CD4-positive, alpha-beta memory T cell (primary cell): ENCODE measurements around the gene WNT8B. TPM values are rescaled to one million over a fixed set of nuclear protein-coding genes. Genes with fewer than 3 reads are reported as not detected.

Experiments used
- CTCF ChIA-PET: fragments of 350-600 bp; sonication (Branson Sonifier 250); formaldehyde crosslinking; loops from one replicate; lab custom pipeline; 2021; ENCODE audit warnings: inconsistent platforms; ENCODE audit not compliant: partially characterized antibody; lab: Charles Lee
- POLR2A ChIA-PET: fragments of 350-600 bp; sonication (Branson Sonifier 250); formaldehyde crosslinking; loops from one replicate; lab custom pipeline; 2021; ENCODE audit not compliant: partially characterized antibody; lab: Charles Lee
- DNase-seq, 5 donors: peaks; one replicate each; pipeline versions ENCODE4 v3.0.0 to v3.0.0-alpha.2; 2020 to 2022; ENCODE audit warnings: mixed read lengths in 1 of 5
- H3K27ac ChIP-seq: one replicate; pipeline ENCODE4 v1.7.0; 2013; ENCODE audit warnings: low read depth, low read length
- H3K27me3 ChIP-seq: 2 replicates; pipeline ENCODE4 v1.7.0; 2013; ENCODE audit warnings: mild to moderate bottlenecking, low read length, moderate library complexity; ENCODE audit not compliant: insufficient read depth
- H3K36me3 ChIP-seq: 2 replicates; pipeline ENCODE4 v1.7.0; 2013; ENCODE audit warnings: mild to moderate bottlenecking, low read length, moderate library complexity; ENCODE audit not compliant: insufficient read depth
- H3K4me1 ChIP-seq: 2 replicates; pipeline ENCODE4 v1.7.0; 2013; ENCODE audit warnings: mild to moderate bottlenecking, low read length, moderate library complexity; ENCODE audit not compliant: insufficient read depth
- H3K4me3 ChIP-seq, 2 donors: one replicate each; pipeline ENCODE4 v1.7.0; 2013; ENCODE audit warnings: low read length in 2 of 2, mild to moderate bottlenecking in 1 of 2
- H3K9me3 ChIP-seq, 2 donors: one replicate each; pipeline ENCODE4 v1.7.0; 2013; ENCODE audit warnings: low read length in 2 of 2, control low read depth in 1 of 2; ENCODE audit not compliant: control insufficient read depth in 1 of 2
- H3K27ac Mint-ChIP-seq, 7 donors: one replicate each; pipeline ENCODE4 v1.8.0; 2020 to 2021; ENCODE audit warnings: mixed read lengths in 7 of 7, mild to moderate bottlenecking in 6 of 7, inconsistent platforms in 3 of 7, moderate library complexity in 3 of 7
- H3K27me3 Mint-ChIP-seq, 2 donors: one replicate each; pipeline ENCODE4 v1.8.0; 2020 to 2021; ENCODE audit warnings: mixed read lengths in 2 of 2
- H3K36me3 Mint-ChIP-seq, 2 donors: one replicate each; pipeline ENCODE4 v1.8.0; 2020 to 2021; ENCODE audit warnings: mixed read lengths in 2 of 2, inconsistent platforms in 1 of 2, mild to moderate bottlenecking in 1 of 2
- H3K4me1 Mint-ChIP-seq, 4 donors: one replicate each; pipeline ENCODE4 v1.8.0; 2020 to 2021; ENCODE audit warnings: mixed read lengths in 4 of 4, mild to moderate bottlenecking in 1 of 4
- H3K4me3 Mint-ChIP-seq, 8 donors: one replicate each; pipeline ENCODE4 v1.8.0; 2020 to 2021; ENCODE audit warnings: mixed read lengths in 8 of 8, mild to moderate bottlenecking in 7 of 8, moderate library complexity in 6 of 8, inconsistent platforms in 3 of 8
- H3K9me3 Mint-ChIP-seq, 8 donors: one replicate each; pipeline ENCODE4 v1.8.0; 2020 to 2021; ENCODE audit warnings: mixed read lengths in 8 of 8, mild to moderate bottlenecking in 5 of 8, inconsistent platforms in 3 of 8, moderate library complexity in 1 of 8
- intact Hi-C: fragments of 100-400 bp; cut with micrococcal nuclease; formaldehyde crosslinking; loops from one replicate; pipeline ENCODE4 v1.15.1; 2023
- polyA plus RNA-seq, 2 donors: library from polyadenylated mRNA; unstranded; fragments of 300-500 nt; fragmentation: Illumina TruSeq; gene quantifications; one replicate each; pipeline ENCODE4 v1.2.3, GENCODE V29; 2021
- total RNA-seq, 2 experiments: library from RNA; stranded (reverse); gene quantifications; one replicate each; pipeline ENCODE4 v1.2.3, GENCODE V29; 2021

WNT8B gene
- total and polyA plus RNA-seq, 4 experiments from 2014 or later = not detected

DNA sequence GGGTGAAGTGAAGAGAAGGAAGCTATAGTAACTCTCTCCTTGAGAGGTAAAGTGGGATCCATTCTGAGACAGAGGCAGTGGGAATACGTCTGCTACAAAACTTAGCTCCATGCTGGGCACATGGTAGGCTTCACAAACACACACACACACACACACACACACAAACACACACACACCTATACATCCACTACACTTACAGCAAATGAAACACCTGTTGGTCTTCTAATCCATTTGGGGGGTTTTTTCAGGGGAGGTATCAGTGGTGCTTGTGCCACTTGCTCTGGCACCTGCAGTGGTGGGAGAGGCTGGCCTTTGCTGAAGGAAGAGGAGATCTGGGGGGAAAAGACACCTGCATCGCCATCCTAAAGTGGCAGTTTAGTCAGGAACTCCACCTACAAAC lies 42.4 kb downstream of the WNT8B start:
- peaks cover 22% of the 10 kb centered on the region for H3K36me3 ChIP-seq
- no peak overlapping the region for H3K4me3 Mint-ChIP-seq
- intact Hi-C loops = loop anchor here (5.0 kb wide), 1 partner anchor 658 kb away; no protein-coding TSS in a partner anchor
- H3K36me3 Mint-ChIP-seq = peaks cover 41 to 60% of the 10 kb centered on the region in 2 donors
- DNase-seq = no peak
- no peak overlapping the region for H3K4me3 ChIP-seq
- no peaks in the 10 kb centered on the region for H3K9me3 Mint-ChIP-seq
- H3K27me3 Mint-ChIP-seq = no peaks in the 10 kb centered on the region
- ChIA-PET CTCF (interaction anchor here (0.9 to 8.7 kb wide), 2 partner anchors 15 to 23 kb away, joined by 6 to 133 read pairs; partner anchors contain the start of gene SEC31B), POLR2A (no interaction called here)
- no peaks in the 10 kb centered on the region for H3K27me3 ChIP-seq
- peaks cover 33% of the 10 kb centered on the region for H3K4me1 ChIP-seq
- peak overlapping the region in 1 of 7 donors; percentile 52 for H3K27ac Mint-ChIP-seq
- peaks cover 23 to 41% (median 26%) of the 10 kb centered on the region in 4 donors for H3K4me1 Mint-ChIP-seq
- no peak overlapping the region for H3K27ac ChIP-seq
- no peaks in the 10 kb centered on the region for H3K9me3 ChIP-seq

DNA sequence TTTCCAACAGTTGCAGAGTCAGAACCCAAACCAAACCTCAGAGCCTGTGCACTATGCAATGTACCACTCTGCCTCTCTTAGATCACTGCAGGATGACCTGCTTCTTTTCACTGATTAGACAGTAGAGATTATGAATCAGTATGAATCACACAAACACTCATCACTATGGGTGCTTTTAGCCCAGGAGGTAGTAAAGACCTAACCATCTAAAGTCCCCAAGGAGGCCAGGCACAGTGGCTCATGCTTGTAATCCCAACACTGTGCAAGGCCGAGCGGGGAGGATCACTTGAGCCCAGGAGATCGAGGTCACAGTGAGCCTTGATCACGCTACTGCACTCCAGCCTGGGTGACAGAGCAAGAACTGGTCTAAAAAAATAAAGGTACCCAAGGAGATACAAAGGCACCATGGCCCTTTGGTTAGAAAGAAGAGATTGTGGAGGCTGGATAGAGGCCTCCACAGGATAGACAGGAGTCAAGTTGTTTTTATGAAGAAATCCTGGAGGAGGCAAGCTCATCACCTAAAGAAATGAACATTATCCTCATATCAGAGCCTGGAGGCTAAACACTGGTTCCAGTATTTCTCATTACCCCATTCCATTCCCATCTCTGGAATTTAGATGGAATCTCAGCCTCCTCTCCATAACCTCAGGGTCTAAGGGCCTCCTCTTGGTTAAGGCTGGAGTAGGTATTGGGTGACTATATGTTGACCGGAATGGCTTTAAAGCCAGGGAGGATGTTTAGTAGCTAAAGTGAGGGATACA lies 44.0 kb downstream of the WNT8B start:
- H3K4me3 Mint-ChIP-seq = no peak overlapping the region
- no peak overlapping the region for H3K4me3 ChIP-seq

DNA sequence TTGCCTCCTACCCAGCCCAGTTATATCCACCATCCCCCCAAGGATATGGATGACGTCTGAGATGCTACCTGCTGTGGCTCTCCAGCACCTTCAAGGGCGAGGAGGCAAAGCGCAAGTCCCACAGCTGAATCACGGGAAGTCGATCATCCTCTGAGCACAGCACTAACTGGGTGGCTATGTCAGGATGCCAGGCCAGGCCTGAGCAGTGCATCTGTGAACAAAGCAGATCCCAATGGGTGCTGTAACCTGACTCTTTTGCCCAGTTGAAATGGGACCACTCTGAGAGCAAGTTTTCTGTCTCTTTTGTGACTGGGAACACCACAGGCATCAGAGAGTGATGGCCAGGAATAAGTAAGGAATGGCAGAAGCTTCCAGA lies 44.5 kb downstream of the WNT8B start:
- Mint-ChIP-seq H3K9me3 (no peaks in the 10 kb centered on the region), H3K36me3 (peaks cover 31 to 45% of the 10 kb centered on the region in 2 donors), H3K27me3 (no peaks in the 10 kb centered on the region), H3K4me1 (peaks cover 42 to 62% (median 47%) of the 10 kb centered on the region in 4 donors), H3K27ac (peak overlapping the region in 4 of 7 donors; percentile 25 to 53 (median 42)), H3K4me3 (no peak overlapping the region)
- no peaks in the 10 kb centered on the region for H3K9me3 ChIP-seq
- POLR2A ChIA-PET = interaction anchor here (4.1 kb wide), 1 partner anchor 25 kb away, joined by 23 read pairs; no protein-coding TSS in a partner anchor
- H3K27ac ChIP-seq = no peak overlapping the region
- CTCF ChIA-PET = interaction anchor here (1.8 to 10.2 kb wide), 7 partner anchors 10 to 166 kb away, joined by 4 to 133 read pairs (median 68); partner anchors contain the start of genes SCD and SEC31B
- intact Hi-C loops = loop anchor here (5.0 kb wide), 1 partner anchor 660 kb away; no protein-coding TSS in a partner anchor
- no peaks in the 10 kb centered on the region for H3K27me3 ChIP-seq
- no peak for DNase-seq
- peaks cover 54% of the 10 kb centered on the region for H3K4me1 ChIP-seq
- peaks cover 11% of the 10 kb centered on the region for H3K36me3 ChIP-seq
- H3K4me3 ChIP-seq = no peak overlapping the region

More for the DNA sequence above, 44.0 kb downstream of the WNT8B start:
- no peaks in the 10 kb centered on the region for H3K9me3 ChIP-seq
- Mint-ChIP-seq H3K36me3 (peaks cover 34 to 48% of the 10 kb centered on the region in 2 donors), H3K9me3 (no peaks in the 10 kb centered on the region), H3K27ac (peak overlapping the region in 4 of 7 donors; percentile 53 to 66 (median 64)), H3K27me3 (no peaks in the 10 kb centered on the region), H3K4me1 (peaks cover 37 to 57% (median 41%) of the 10 kb centered on the region in 4 donors)
- ChIA-PET CTCF (interaction anchor here (2.6 to 10.2 kb wide), 6 partner anchors 10 to 165 kb away, joined by 14 to 133 read pairs (median 84); partner anchors contain the start of genes SCD and SEC31B), POLR2A (no interaction called here)
- H3K36me3 ChIP-seq = peaks cover 16% of the 10 kb centered on the region
- intact Hi-C loops = loop anchor here (5.0 kb wide), 1 partner anchor 659 kb away; no protein-coding TSS in a partner anchor
- H3K27ac ChIP-seq = no peak overlapping the region
- DNase-seq = no peak
- H3K27me3 ChIP-seq = no peaks in the 10 kb centered on the region
- H3K4me1 ChIP-seq = peaks cover 49% of the 10 kb centered on the region

DNA sequence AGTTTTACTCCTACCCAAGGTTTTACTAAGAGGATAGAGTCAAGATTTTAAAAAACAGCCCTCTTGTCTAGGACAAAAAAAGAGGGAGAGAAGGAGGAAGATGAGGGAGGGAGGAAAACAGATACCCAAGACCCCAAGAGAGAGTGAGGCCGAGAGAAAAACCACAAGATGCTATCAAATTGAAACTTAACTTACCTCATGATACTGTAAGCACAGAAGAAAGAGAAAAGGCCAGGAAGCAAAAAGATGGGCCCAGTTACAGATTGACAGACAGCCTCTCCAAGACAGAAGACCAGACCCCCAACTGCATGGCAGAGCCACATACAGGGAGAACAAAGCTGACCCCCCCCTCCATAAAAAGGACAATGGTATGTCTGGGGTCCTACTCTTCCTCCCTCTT lies 45.5 kb downstream of the WNT8B start:
- Mint-ChIP-seq H3K36me3 (peaks cover 25 to 39% of the 10 kb centered on the region in 2 donors), H3K27ac (peak overlapping the region; percentile 72 to 94 (median 86)), H3K27me3 (no peaks in the 10 kb centered on the region), H3K4me1 (peaks cover 42 to 66% (median 51%) of the 10 kb centered on the region in 4 donors), H3K4me3 (peak overlapping the region in 3 of 8 donors; percentile 49 to 53 (median 51)), H3K9me3 (no peaks in the 10 kb centered on the region)
- intact Hi-C loops = loop anchor here (1.0 to 5.0 kb wide), 5 partner anchors 26 to 661 kb away; no protein-coding TSS in a partner anchor
- no peak overlapping the region for H3K4me3 ChIP-seq
- peaks cover 58% of the 10 kb centered on the region for H3K4me1 ChIP-seq
- CTCF ChIA-PET = interaction anchor here (0.6 to 10.2 kb wide), 18 partner anchors 7 to 659 kb away, joined by 3 to 133 read pairs (median 7); partner anchors contain the start of genes HIF1AN, NDUFB8, SCD and SEC31B
- POLR2A ChIA-PET = interaction anchor here (0.9 to 4.1 kb wide), 5 partner anchors 9 to 74 kb away, joined by 3 to 23 read pairs (median 6); partner anchors contain the start of gene HIF1AN
- no peaks in the 10 kb centered on the region for H3K27me3 ChIP-seq
- H3K9me3 ChIP-seq = no peaks in the 10 kb centered on the region
- peaks cover 11% of the 10 kb centered on the region for H3K36me3 ChIP-seq
- DNase-seq = no peak
- peak overlapping the region; percentile 22 for H3K27ac ChIP-seq

DNA sequence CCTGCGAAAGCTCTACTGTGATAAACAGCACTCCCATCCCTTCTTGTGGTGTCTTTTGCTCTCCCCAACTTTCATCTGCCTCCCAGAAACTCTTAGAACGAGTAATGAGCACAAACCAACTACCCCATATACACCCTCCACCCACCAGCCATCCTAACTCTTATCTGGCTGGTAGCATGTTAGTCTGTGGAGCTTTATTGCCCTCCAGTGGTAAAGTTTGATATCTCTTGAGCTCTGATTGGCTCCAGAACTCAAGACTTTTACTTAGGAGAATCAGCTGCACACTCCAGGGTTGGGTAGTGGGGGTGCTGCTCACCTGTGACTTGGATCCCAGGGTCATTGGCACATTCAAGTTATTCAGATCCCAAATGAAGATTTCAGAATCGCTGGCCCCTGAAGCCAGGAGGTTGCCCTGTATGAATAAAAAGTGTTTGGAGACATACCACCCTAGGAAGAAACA lies 45.9 kb downstream of the WNT8B start:
- Histone ChIP-seq H3K9me3 (no peaks in the 10 kb centered on the region), H3K36me3 (peaks cover 11% of the 10 kb centered on the region), H3K27ac (peak overlapping the region; percentile 22), H3K4me1 (peaks cover 58% of the 10 kb centered on the region), H3K27me3 (no peaks in the 10 kb centered on the region), H3K4me3 (peak overlapping the region in 1 of 2 donors; percentile 3)
- peaks cover 25 to 38% of the 10 kb centered on the region in 2 donors for H3K36me3 Mint-ChIP-seq
- no peaks in the 10 kb centered on the region for H3K9me3 Mint-ChIP-seq
- ChIA-PET POLR2A (interaction anchor here (0.9 to 4.1 kb wide), 5 partner anchors 9 to 74 kb away, joined by 3 to 23 read pairs (median 6); partner anchors contain the start of gene HIF1AN), CTCF (interaction anchor here (0.6 to 10.2 kb wide), 25 partner anchors 8 to 660 kb away, joined by 3 to 133 read pairs (median 5); partner anchors contain the start of genes HIF1AN, NDUFB8, SCD and SEC31B)
- H3K4me1 Mint-ChIP-seq = peaks cover 42 to 66% (median 51%) of the 10 kb centered on the region in 4 donors
- DNase-seq = peak; percentile 63 to 74 (median 68)
- H3K4me3 Mint-ChIP-seq = peak overlapping the region; percentile 16 to 90 (median 66)
- no peaks in the 10 kb centered on the region for H3K27me3 Mint-ChIP-seq
- intact Hi-C loops = loop anchor here (1.0 to 5.0 kb wide), 6 partner anchors 10 to 661 kb away; no protein-coding TSS in a partner anchor
- peak overlapping the region; percentile 58 to 94 (median 86) for H3K27ac Mint-ChIP-seq

DNA sequence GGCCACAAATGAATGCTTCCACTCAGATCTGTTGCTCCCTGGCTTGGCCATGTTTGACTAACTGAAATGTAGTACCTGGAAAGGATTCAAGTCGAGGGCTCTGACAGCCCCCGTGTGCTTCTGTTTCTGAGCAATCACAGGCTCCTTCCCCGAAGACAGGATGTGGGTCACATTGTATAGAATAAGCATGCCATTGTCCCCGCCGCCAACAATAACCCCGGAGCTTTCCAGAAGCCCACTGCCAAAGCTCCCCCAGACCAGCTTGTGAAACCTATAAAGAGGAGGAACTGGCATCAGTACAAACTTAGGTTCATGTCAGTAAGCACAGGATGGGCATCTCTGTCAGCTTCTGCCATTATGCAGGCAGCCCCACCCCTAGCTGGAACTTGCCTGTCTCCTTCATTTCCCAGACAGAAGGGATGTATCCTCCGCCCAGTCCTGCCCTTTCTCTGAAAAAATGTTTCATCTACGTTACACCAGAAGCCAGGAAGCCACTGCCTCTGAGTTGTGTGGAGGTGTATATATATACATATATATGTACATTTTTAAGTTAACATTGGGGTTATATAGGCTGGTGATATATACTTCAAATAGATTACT lies 46.5 kb downstream of the WNT8B start:
- H3K27ac ChIP-seq = peak overlapping the region; percentile 22
- H3K27me3 Mint-ChIP-seq = no peaks in the 10 kb centered on the region

More for the DNA sequence above, 46.5 kb downstream of the WNT8B start:
- H3K4me1 ChIP-seq = peaks cover 58% of the 10 kb centered on the region
- Mint-ChIP-seq H3K9me3 (no peaks in the 10 kb centered on the region), H3K4me3 (peak overlapping the region; percentile 16 to 90 (median 66)), H3K4me1 (peaks cover 42 to 66% (median 51%) of the 10 kb centered on the region in 4 donors), H3K27ac (peak overlapping the region; percentile 66 to 94 (median 88)), H3K36me3 (peaks cover 24 to 33% of the 10 kb centered on the region in 2 donors)
- no peaks in the 10 kb centered on the region for H3K9me3 ChIP-seq
- ChIA-PET CTCF (interaction anchor here (0.9 to 10.2 kb wide), 27 partner anchors 8 to 661 kb away, joined by 3 to 133 read pairs (median 4); partner anchors contain the start of genes HIF1AN, NDUFB8, SCD and SEC31B), POLR2A (interaction anchor here (0.7 to 4.1 kb wide), 6 partner anchors 8 to 75 kb away, joined by 3 to 23 read pairs (median 5); partner anchors contain the start of gene HIF1AN)
- H3K4me3 ChIP-seq = peak overlapping the region in 1 of 2 donors; percentile 3
- DNase-seq = peak in 3 of 5 donors; percentile 12 to 18 (median 13)
- H3K27me3 ChIP-seq = no peaks in the 10 kb centered on the region
- peaks cover 11% of the 10 kb centered on the region for H3K36me3 ChIP-seq
- intact Hi-C loops = loop anchor here (1.0 to 5.0 kb wide), 2 partner anchors 9 to 662 kb away; no protein-coding TSS in a partner anchor
